ENCODE data around the gene TRIM58. TPM values are rescaled to one million over a fixed set of nuclear protein-coding genes. Genes with fewer than 3 reads are reported as not detected.

Gene TRIM58
- total and polyA plus RNA-seq, 2 of the 4 experiments (the other 2 are of a cell fraction) = 0.54 to 0.91 TPM

DNA sequence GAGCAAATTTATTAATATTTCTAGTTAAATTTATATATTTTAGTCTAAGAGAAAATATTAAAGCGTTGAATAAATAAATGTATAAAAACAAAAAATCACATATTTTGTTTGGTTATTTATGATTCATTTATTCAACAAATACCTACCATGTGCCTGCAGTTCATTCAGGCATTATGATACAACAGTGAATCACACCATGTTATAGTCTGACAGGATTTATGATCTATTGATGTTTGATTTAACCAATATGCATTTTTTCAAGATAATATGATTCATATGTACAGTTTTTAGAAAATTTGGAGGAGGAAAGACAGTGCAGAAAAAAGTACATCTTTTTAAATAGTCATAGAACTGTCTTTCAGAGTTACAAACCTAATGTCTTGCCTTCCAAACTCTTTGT is 7.4 kb upstream of the TRIM58 start:
- intact Hi-C loops (cut with micrococcal nuclease) = no loop called here
- no peak overlapping the region for H3K56ac ChIP-seq (ENCODE audit: extremely low read depth, insufficient read depth, low read length)
- H3K4ac ChIP-seq (ENCODE audit: low read depth, low read length) = no peak overlapping the region
- in situ Hi-C loops (cut with MboI; ENCODE audit: low sequenced_read_pairs) = no loop called here
- no peak overlapping the region for H2AFZ ChIP-seq (replicated peaks; ENCODE audit: low read length, poor library complexity)
- no peak overlapping the region for H2BK20ac ChIP-seq (ENCODE audit: low read depth, low read length)
- H3K14ac ChIP-seq (replicated peaks; ENCODE audit: low read depth, low read length) = no peak overlapping the region
- no peak overlapping the region for H3K9ac ChIP-seq (ENCODE audit: low read depth, low read length)
- no peak overlapping the region for H3K4me2 ChIP-seq (ENCODE audit: low read depth, low read length)
- no TSS peak for BruUV-seq (replicated peaks)
- no peak overlapping the region for H2AK9ac ChIP-seq (replicated peaks; ENCODE audit: low read depth, low read length, poor library complexity)
- no peak overlapping the region for H4K91ac ChIP-seq (ENCODE audit: insufficient read depth, low read depth, low read length)
- POLR2A ChIA-PET (ENCODE audit: unreplicated experiment) = no interaction called here
- no peak overlapping the region for H4K8ac ChIP-seq (ENCODE audit: low read depth in 2 of 2, low read length in 2 of 2)
- H3K9me3 ChIP-seq (ENCODE audit: control insufficient read depth, insufficient read depth, low read length) = peaks cover 14% of the 10 kb centered on the region; the same call in 1 of the 2 replicates
- H3K36me3 ChIP-seq (ENCODE audit: control insufficient read depth, insufficient read depth, low read length) = no peaks in the 10 kb centered on the region
- H3K27ac ChIP-seq (ENCODE audit: insufficient read depth, low read length) = no peak overlapping the region
- no peak overlapping the region for H3K4me3 ChIP-seq (ENCODE audit: insufficient read depth, low read depth, low read length)
- H3K18ac ChIP-seq (ENCODE audit: low read depth, low read length) = no peak overlapping the region
- no peak for ATAC-seq (ENCODE audit: low read depth)
- CTCF ChIA-PET = no interaction called here
- H2BK5ac ChIP-seq (ENCODE audit: low read depth, low read length, poor library complexity, severe bottlenecking) = no peak overlapping the region
- DNase-seq = no peak
- H3K79me1 ChIP-seq (ENCODE audit: low read depth in 1 of 2, low read length in 2 of 2) = no peaks in the 10 kb centered on the region
- H4K20me1 ChIP-seq (ENCODE audit: insufficient read depth, low read length) = no peaks in the 10 kb centered on the region
- H3K23ac ChIP-seq (ENCODE audit: low read depth, low read length) = no peak overlapping the region
- no peak overlapping the region for H2BK120ac ChIP-seq (ENCODE audit: low read depth, low read length)
- H4K5ac ChIP-seq (ENCODE audit: low read depth, low read length) = no peak overlapping the region
- H2AK5ac ChIP-seq (ENCODE audit: low read depth, low read length) = no peak overlapping the region
- H3K9me1 ChIP-seq (ENCODE audit: insufficient read depth, low read length) = no peaks in the 10 kb centered on the region
- H3K27me3 ChIP-seq (ENCODE audit: control insufficient read depth, insufficient read depth, low read length) = no peaks in the 10 kb centered on the region
- H2BK15ac ChIP-seq (ENCODE audit: low read depth, low read length) = no peak overlapping the region
- no CpG with 5 or more reads among the region's 1 CpG for WGBS, 2 experiments (ENCODE audit: extremely low coverage in 2 of 2, insufficient read length in 1 of 2)
- H3K4me1 ChIP-seq (ENCODE audit: control insufficient read depth, insufficient read depth, low read length) = no peaks in the 10 kb centered on the region
- dilution Hi-C loops (cut with HindIII; ENCODE audit: low sequenced_read_pairs, unreplicated experiment) = no loop called here
- TF ChIP-seq, protein P1, sequence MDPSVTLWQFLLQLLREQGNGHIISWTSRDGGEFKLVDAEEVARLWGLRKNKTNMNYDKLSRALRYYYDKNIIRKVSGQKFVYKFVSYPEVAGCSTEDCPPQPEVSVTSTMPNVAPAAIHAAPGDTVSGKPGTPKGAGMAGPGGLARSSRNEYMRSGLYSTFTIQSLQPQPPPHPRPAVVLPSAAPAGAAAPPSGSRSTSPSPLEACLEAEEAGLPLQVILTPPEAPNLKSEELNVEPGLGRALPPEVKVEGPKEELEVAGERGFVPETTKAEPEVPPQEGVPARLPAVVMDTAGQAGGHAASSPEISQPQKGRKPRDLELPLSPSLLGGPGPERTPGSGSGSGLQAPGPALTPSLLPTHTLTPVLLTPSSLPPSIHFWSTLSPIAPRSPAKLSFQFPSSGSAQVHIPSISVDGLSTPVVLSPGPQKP (IDR thresholded peaks at IDR 0.05; ENCODE audit: borderline replicate concordance, low read depth, low read length) = no peak
- TF ChIP-seq MAZ (IDR thresholded peaks at IDR 0.05; ENCODE audit: borderline replicate concordance, low read depth, low read length) (no peak), FOS (IDR thresholded peaks at IDR 0.05; ENCODE audit: low read depth, low read length) (no peak), MAFK (IDR thresholded peaks at IDR 0.05; ENCODE audit: low read depth, low read length) (no peak), CEBPB (IDR thresholded peaks at IDR 0.05; ENCODE audit: low read depth, low read length) (no peak), RCOR1 (IDR thresholded peaks at IDR 0.05; ENCODE audit: insufficient replicate concordance, low read length) (no peak), CTCF (conservative IDR thresholded peaks at IDR 0.05; ENCODE audit: low read depth, low read length) (no peak), BHLHE40 (IDR thresholded peaks at IDR 0.05; ENCODE audit: low read depth, low read length) (no peak), NFE2L2 (IDR thresholded peaks at IDR 0.05; ENCODE audit: low read depth, low read length) (no peak), MXI1 (IDR thresholded peaks at IDR 0.05; ENCODE audit: borderline replicate concordance, low read depth, low read length) (no peak), SMC3 (IDR thresholded peaks at IDR 0.05; ENCODE audit: low read depth, low read length) (no peak), RFX5 (IDR thresholded peaks at IDR 0.05; ENCODE audit: low read depth, low read length) (no peak)

Measured in IMR-90 (cell line).